CD4-positive, alpha-beta T cell treated with Interleukin-21 for 1 hour (primary cell): Measurements from ENCODE around the gene CDR2.
A peak's percentile ranks its signal among the peaks of the same experiment; 100 is the strongest.

Experiments
- DNase-seq: peaks from one replicate; pipeline ENCODE4 v3.0.0-alpha.2; 2020

The CDR2 gene

GRCh38 chr16:22323173-22323958, 51.1 kb downstream of the CDR2 start:
- no peak for DNase-seq

DNA sequence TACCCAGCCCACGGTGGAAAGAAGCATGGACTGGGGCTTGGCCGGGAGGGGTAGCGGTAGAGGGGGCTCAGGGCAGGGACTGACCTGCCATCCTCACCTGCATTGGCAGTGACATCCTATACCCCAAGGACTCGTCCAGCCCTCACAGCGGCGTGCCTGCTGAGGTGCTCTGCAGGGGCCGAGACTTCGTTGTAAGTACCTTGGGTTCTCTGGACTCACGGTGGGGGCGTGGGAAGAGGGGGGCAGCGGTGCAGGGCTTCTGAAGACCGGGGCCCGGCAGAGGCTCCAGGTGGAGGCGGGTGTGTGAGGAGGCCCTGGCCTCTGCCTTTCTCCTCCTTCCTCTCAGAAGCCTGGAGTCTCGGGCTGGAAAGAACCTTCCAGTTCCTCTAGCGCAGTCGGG, 51.7 kb downstream of the CDR2 start:
- no peak for DNase-seq

GRCh38 chr16:22322021-22322471, 52.4 kb downstream of the CDR2 start:
- no peak for DNase-seq

- DNase-seq = peak; percentile 77
These were observed 52.9 kb downstream of the CDR2 start for GRCh38 chr16:22321340-22322001.

GRCh38 chr16:22320572-22321339, 53.7 kb downstream of the CDR2 start:
- DNase-seq = no peak

GRCh38 chr16:22318690-22319358, 55.6 kb downstream of the CDR2 start:
- DNase-seq = peak; percentile 70

DNA sequence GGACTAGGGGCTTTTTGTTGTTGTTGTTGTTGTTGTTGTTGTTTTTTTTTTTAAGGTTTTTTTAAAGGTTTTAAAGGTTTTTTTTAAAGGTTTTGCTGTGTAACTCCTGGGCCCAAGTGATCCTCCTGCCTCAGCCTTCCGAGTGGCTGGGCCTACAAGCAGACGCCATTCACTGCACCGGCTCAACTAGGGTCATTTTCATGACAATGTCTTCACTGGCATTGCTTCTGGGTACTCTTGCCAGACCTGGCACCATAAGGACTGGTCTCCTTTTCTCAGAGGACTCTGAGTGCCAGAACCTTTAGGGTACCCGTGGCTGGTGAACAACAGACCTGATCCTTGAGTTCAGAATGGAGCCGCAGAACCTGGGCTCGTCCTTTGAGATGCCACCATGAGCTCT, 56.8 kb downstream of the CDR2 start:
- DNase-seq = no peak

- DNase-seq = no peak
These were observed 57.4 kb downstream of the CDR2 start for GRCh38 chr16:22317001-22317530.

GRCh38 chr16:22316411-22316811, 58.0 kb downstream of the CDR2 start:
- DNase-seq = no peak

GRCh38 chr16:22315979-22316378, 58.4 kb downstream of the CDR2 start:
- DNase-seq = no peak

GRCh38 chr16:22314661-22315626, 59.5 kb downstream of the CDR2 start:
- no peak for DNase-seq

DNA sequence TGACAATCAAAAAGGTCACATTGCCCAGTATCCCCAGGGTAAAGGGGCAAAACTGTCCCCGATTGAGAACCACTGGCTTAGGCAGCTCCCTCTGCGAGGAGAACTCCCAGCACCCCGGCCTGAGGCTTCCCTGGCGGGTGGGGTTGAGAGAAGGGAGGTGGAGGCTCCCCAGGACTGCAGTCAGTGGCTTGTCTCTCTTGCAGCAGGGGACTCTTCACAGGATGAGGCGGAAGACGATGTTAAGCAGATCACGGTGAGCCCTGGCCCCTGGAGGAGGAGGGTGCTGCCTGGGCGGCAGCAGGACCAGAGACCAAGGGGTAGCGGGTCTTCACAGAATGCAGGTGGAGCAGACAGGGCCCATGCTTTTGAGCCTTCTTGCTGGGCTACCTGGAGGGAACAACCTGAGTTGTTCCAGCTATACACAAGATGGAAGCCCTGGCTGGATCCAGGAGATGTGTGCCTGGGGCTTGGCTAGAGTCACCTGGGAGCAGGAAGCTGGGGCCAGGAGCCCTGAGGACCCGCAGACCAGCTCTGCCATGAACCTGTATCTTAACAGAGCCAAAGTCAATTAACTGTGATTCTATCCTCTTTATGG, 60.4 kb downstream of the CDR2 start:
- DNase-seq = no peak

- no peak for DNase-seq
These were observed 61.3 kb downstream of the CDR2 start for GRCh38 chr16:22312897-22313781.

- no peak for DNase-seq
These were observed 62.9 kb downstream of the CDR2 start for GRCh38 chr16:22311520-22311919.

- DNase-seq = no peak
These were observed 65.4 kb downstream of the CDR2 start for GRCh38 chr16:22308824-22309520.

DNA sequence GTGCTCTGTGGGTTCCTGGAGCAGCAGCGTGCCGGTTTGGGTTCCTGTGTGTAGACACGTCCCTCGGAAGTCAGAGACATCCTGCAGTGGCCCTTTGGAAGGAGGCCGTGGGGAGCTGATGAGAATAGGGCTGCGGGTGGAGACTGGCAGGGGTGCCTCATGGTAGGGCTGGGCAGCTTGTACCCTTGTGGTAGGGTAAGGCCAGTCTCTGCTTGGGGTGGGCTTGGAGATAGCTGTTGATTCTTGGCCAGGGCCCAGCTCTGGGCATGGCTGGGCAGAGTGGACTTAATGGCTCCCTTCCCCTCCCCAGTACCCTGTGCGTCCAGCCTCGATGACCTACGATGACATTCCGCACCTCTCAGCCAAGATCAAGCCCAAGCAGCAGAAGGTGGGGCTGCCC, 66.6 kb downstream of the CDR2 start:
- DNase-seq = no peak

- no peak for DNase-seq
These were observed 67.6 kb downstream of the CDR2 start for GRCh38 chr16:22306788-22307187.

DNA sequence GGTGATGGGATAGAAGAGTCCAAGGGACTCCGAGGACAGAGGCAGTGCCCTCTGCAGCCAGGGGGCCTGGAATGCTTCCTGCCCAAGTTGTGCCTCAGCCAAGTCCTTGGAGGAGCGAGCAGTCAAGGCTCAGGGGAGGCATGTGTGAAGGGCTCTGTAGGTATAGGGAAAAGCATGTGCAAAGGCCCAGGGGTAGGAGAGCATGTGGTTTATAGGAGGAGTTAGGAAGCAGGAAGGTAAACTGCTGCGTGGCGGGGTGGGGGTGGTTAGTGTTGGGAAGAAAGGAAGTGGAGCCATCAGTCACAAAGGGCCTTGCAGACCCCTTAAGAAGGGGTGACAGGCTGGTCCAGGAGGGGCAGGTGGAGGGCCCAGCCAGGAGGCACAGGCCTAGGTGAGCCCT, 70.0 kb downstream of the CDR2 start:
- no peak for DNase-seq

- no peak for DNase-seq
These were observed 71.5 kb downstream of the CDR2 start for GRCh38 chr16:22302776-22303363.
